HG03025 (cell line): Measurements from ENCODE around the gene PRIMPOL.
"Not testable (repeated sequence)": the region's sequence is repeated elsewhere in the genome, so short reads cannot be mapped to it uniquely, and the experiment has no call there.

Experiments
- ATAC-seq: cut with Tn5 transposase; IDR thresholded peaks from one replicate; pipeline ENCODE4 v1.9.1; 2021; ENCODE audit warnings: mild to moderate bottlenecking, moderate library complexity; ENCODE audit not compliant: unreplicated experiment, low FRiP score

Gene PRIMPOL

GRCh38 chr4:184636897-184637296 lies 12.6 kb upstream of the PRIMPOL start:
- ATAC-seq: no peak

- ATAC-seq: no peak
Measured at GRCh38 chr4:184641022-184641421, 8.5 kb upstream of the PRIMPOL start.

GRCh38 chr4:184641451-184641850 lies 8.1 kb upstream of the PRIMPOL start:
- ATAC-seq: no peak

- no peak for ATAC-seq
Measured at GRCh38 chr4:184643731-184644130, 5.8 kb upstream of the PRIMPOL start.

GRCh38 chr4:184644553-184645307 lies 4.8 kb upstream of the PRIMPOL start:
- no peak for ATAC-seq

GRCh38 chr4:184645904-184646610 lies 3.5 kb upstream of the PRIMPOL start:
- ATAC-seq: no peak

- ATAC-seq: no peak
Measured at GRCh38 chr4:184647266-184648053, 2.1 kb upstream of the PRIMPOL start.

- ATAC-seq: no peak
Measured at GRCh38 chr4:184648054-184648312, 1.6 kb upstream of the PRIMPOL start.

- peak; percentile 31 for ATAC-seq
Measured at GRCh38 chr4:184648313-184649025, 1.1 kb upstream of the PRIMPOL start.

- ATAC-seq: peak; percentile 21
Measured at GRCh38 chr4:184649971-184650855, 675 bp downstream of the PRIMPOL start.

- no peak for ATAC-seq
Measured at GRCh38 chr4:184651899-184652298, 2.4 kb downstream of the PRIMPOL start.

- not testable (repeated sequence) for ATAC-seq
Measured at GRCh38 chr4:184652681-184653080, 3.1 kb downstream of the PRIMPOL start.

- ATAC-seq: no peak
Measured at GRCh38 chr4:184653650-184654049, 4.1 kb downstream of the PRIMPOL start.

GRCh38 chr4:184655889-184656869 lies 6.6 kb downstream of the PRIMPOL start:
- no peak for ATAC-seq

- ATAC-seq: no peak
Measured at GRCh38 chr4:184657144-184657543, 7.6 kb downstream of the PRIMPOL start.

GRCh38 chr4:184657820-184658219 lies 8.3 kb downstream of the PRIMPOL start:
- not testable (repeated sequence) for ATAC-seq

- ATAC-seq: no peak
Measured at GRCh38 chr4:184660978-184661377, 11.4 kb downstream of the PRIMPOL start.

GRCh38 chr4:184662236-184662635 lies 12.7 kb downstream of the PRIMPOL start:
- no peak for ATAC-seq
